ENCODE data around the gene CD3E. TPM values are rescaled to one million over a fixed set of nuclear protein-coding genes. Genes with fewer than 3 reads are reported as not detected.

Gene CD3E
- total RNA-seq, 1 experiment from 2014 or later: 0.51 TPM

DNA sequence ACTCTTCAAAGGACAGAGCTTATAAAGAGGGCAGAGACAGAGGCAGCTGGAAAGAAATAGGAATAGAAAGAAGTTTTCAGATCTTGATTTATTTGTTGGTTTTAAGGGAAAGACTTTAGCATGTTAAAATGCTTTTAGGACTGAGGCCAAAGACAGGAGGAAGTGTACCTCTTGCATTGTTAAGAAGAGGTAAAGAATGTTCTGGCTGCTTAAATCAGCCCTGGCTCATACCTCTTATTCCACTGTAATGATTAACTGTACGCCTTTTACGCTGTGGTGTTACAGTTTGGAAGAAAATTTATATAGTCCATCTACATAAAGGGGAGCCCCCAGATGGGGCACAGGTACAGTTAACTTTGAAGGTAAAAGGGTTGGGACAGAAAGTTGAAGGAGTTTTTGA lies 30.3 kb upstream of the CD3E start:
- Histone ChIP-seq H3K36me3 (ENCODE audit: control insufficient read depth, insufficient read depth, low read length) (no peaks in the 10 kb centered on the region), H3K9me3 (ENCODE audit: control insufficient read depth, insufficient read depth, low read depth, low read length) (no peaks in the 10 kb centered on the region), H3K27me3 (ENCODE audit: control insufficient read depth, insufficient read depth, low read length) (peaks cover 4% of the 10 kb centered on the region; the same call in 1 of the 2 replicates), H3K27ac (ENCODE audit: low read length) (no peak overlapping the region), H3K4me3 (ENCODE audit: low read depth in 2 of 2, low read length in 2 of 2) (no peak overlapping the region), H3K4me1 (ENCODE audit: control insufficient read depth, insufficient read depth, low read length) (no peaks in the 10 kb centered on the region)
- ATAC-seq (no peak), DNase-seq (ENCODE audit: low read depth, low spot score) (no peak)
- intact Hi-C loops (cut with micrococcal nuclease; ENCODE audit: unreplicated experiment): no loop called here
- POLR2A ChIA-PET: interaction anchor here (0.7 kb wide), 1 partner anchor 143 kb away, joined by 3 read pairs; no protein-coding TSS in a partner anchor
- CTCF ChIA-PET: no interaction called here
- no peak for TF ChIP-seq SIN3A (IDR thresholded peaks at IDR 0.05; ENCODE audit: borderline replicate concordance, insufficient read depth, low read depth, low read length)
- TF ChIP-seq, protein P1, sequence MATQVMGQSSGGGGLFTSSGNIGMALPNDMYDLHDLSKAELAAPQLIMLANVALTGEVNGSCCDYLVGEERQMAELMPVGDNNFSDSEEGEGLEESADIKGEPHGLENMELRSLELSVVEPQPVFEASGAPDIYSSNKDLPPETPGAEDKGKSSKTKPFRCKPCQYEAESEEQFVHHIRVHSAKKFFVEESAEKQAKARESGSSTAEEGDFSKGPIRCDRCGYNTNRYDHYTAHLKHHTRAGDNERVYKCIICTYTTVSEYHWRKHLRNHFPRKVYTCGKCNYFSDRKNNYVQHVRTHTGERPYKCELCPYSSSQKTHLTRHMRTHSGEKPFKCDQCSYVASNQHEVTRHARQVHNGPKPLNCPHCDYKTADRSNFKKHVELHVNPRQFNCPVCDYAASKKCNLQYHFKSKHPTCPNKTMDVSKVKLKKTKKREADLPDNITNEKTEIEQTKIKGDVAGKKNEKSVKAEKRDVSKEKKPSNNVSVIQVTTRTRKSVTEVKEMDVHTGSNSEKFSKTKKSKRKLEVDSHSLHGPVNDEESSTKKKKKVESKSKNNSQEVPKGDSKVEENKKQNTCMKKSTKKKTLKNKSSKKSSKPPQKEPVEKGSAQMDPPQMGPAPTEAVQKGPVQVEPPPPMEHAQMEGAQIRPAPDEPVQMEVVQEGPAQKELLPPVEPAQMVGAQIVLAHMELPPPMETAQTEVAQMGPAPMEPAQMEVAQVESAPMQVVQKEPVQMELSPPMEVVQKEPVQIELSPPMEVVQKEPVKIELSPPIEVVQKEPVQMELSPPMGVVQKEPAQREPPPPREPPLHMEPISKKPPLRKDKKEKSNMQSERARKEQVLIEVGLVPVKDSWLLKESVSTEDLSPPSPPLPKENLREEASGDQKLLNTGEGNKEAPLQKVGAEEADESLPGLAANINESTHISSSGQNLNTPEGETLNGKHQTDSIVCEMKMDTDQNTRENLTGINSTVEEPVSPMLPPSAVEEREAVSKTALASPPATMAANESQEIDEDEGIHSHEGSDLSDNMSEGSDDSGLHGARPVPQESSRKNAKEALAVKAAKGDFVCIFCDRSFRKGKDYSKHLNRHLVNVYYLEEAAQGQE (IDR thresholded peaks at IDR 0.05; ENCODE audit: insufficient read depth in 1 of 2, low read depth in 2 of 2, low read length in 1 of 2): no peak
- no peak for TF ChIP-seq POLR2AphosphoS5 (IDR thresholded peaks at IDR 0.05; ENCODE audit: low read depth, low read length)
- TF ChIP-seq, protein P2, sequence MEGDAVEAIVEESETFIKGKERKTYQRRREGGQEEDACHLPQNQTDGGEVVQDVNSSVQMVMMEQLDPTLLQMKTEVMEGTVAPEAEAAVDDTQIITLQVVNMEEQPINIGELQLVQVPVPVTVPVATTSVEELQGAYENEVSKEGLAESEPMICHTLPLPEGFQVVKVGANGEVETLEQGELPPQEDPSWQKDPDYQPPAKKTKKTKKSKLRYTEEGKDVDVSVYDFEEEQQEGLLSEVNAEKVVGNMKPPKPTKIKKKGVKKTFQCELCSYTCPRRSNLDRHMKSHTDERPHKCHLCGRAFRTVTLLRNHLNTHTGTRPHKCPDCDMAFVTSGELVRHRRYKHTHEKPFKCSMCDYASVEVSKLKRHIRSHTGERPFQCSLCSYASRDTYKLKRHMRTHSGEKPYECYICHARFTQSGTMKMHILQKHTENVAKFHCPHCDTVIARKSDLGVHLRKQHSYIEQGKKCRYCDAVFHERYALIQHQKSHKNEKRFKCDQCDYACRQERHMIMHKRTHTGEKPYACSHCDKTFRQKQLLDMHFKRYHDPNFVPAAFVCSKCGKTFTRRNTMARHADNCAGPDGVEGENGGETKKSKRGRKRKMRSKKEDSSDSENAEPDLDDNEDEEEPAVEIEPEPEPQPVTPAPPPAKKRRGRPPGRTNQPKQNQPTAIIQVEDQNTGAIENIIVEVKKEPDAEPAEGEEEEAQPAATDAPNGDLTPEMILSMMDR (IDR thresholded peaks at IDR 0.05): no peak
- no peak for TF ChIP-seq TCF7L2 (IDR thresholded peaks at IDR 0.05; ENCODE audit: low read depth, low read length)
- no TSS peak for BruUV-seq (replicated peaks)
- in situ Hi-C loops (cut with HindIII; ENCODE audit: low pct_unique_long_range_greater_than_20kb, low sequenced_read_pairs): no loop called here

DNA sequence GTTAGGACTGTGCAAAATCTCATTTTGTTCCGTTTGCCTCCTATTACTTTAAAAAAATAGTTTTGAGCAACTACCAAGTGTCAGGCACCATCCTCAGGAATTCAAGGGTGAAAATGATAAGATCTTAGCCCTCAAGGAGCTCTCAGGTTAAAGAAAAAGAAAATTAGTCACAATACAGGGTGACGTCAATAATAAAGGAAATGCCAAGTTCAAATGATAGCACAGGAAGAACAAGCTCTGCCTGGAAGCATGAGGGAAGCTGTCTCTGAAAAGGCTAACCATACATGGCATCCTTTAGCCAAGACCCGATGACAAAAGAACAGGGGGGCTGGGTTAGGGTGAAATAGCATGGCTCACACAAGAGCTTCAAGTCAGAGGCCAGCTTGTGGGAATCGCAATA lies 29.4 kb upstream of the CD3E start:
- Histone ChIP-seq H3K9me3 (ENCODE audit: control insufficient read depth, insufficient read depth, low read depth, low read length) (no peaks in the 10 kb centered on the region), H3K4me1 (ENCODE audit: control insufficient read depth, insufficient read depth, low read length) (no peaks in the 10 kb centered on the region), H3K36me3 (ENCODE audit: control insufficient read depth, insufficient read depth, low read length) (no peaks in the 10 kb centered on the region), H3K27ac (ENCODE audit: low read length) (no peak overlapping the region), H3K4me3 (ENCODE audit: low read depth in 2 of 2, low read length in 2 of 2) (no peak overlapping the region), H3K27me3 (ENCODE audit: control insufficient read depth, insufficient read depth, low read length) (no peaks in the 10 kb centered on the region)
- intact Hi-C loops (cut with micrococcal nuclease; ENCODE audit: unreplicated experiment) (no loop called here), in situ Hi-C loops (cut with HindIII; ENCODE audit: low pct_unique_long_range_greater_than_20kb, low sequenced_read_pairs) (no loop called here)
- ChIA-PET CTCF (no interaction called here), POLR2A (no interaction called here)
- TF ChIP-seq SIN3A (IDR thresholded peaks at IDR 0.05; ENCODE audit: borderline replicate concordance, insufficient read depth, low read depth, low read length): no peak
- TF ChIP-seq, protein P2 (IDR thresholded peaks at IDR 0.05): no peak
- no peak for TF ChIP-seq TCF7L2 (IDR thresholded peaks at IDR 0.05; ENCODE audit: low read depth, low read length)
- DNase-seq (ENCODE audit: low read depth, low spot score): no peak
- no TSS peak for BruUV-seq (replicated peaks)
- ATAC-seq: no peak

Data from Panc1 (cell line).